Activated CD8-positive, alpha-beta memory T cell treated with anti-CD3 and anti-CD28 coated beads, Interleukin-2, amount 50 U/mL, for 24 hours (primary cell): ENCODE data around the gene ADARB2.
"Not testable (repeated sequence)": the region's sequence is repeated elsewhere in the genome, so short reads cannot be mapped to it uniquely, and the experiment has no call there.

Experiments
- DNase-seq: peaks from one replicate; pipeline ENCODE4 v3.0.0-alpha.2; 2020; ENCODE audit errors: extremely low read depth

The ADARB2 gene

DNA sequence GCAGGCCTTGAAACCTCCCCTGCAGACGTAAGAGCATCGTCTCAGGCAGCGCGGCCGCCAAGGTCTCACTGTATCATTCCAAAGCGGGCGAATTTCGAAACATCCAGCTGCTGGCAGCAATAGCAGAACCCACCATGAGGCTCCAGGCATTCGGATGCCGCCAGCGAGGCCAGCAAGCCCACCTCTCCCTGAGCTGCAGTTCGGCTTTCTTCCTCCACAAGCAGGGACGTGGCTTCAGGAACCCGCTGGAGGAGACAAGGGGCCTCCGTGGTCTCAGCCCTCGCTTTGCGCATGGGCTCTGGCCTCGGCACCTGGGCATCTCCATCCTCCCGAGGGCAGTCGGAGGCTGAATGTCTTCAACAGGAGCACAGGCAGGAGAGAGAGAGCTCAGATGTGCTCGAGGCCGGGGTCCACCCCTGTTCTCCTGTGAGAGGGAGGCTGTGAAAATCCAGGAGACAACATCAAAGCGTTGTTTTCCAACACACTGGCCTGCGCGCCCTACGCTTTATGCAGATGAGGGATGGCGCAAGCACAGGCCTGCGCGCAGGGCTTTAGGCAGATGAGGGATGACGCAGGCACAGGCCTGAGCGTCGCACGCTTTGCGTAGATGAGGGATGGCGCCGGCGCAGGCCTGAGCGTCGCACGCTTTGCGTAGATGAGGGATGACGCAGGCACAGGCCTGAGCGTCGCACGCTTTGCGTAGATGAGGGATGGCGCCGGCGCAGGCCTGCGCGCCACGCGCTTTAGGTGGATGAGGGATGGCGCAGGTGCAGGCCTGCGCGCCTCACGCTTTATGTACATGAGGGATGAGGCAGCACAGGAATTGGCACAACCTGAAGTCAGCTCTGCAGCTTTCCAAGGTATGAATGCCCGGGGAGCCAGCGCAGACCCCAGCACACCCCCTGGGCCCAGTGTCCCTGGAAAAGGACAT, 577.9 kb downstream of the ADARB2 start:
- no peak for DNase-seq

- DNase-seq: not testable (repeated sequence)
Observed at GRCh38 chr10:1158536-1158935, 578.8 kb downstream of the ADARB2 start.

DNA sequence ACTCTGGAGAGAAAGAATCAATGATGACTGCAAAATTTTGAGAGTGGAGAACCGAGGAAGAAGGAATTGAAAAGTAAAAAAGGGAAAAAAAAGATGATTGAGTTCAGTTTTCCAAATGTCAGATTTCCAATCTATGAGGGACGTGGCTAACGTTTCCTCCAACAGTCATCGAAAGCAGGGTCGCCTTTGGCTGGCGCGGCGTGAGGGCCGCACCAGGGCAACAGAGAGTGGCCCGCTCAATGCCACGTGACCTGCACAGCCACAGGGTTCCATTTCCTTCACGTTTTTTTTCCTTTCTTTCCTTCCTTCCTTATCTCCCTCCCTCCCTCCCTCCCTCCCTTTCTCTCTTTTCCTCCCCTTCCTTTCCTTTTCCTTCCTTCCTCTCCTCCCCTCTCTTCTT, 579.3 kb downstream of the ADARB2 start:
- DNase-seq: no peak

GRCh38 chr10:1157615-1157933, 579.8 kb downstream of the ADARB2 start:
- DNase-seq: no peak

GRCh38 chr10:1156921-1157614, 580.3 kb downstream of the ADARB2 start:
- DNase-seq: no peak

- DNase-seq: no peak
Observed at GRCh38 chr10:1156616-1156886, 580.8 kb downstream of the ADARB2 start.

DNA sequence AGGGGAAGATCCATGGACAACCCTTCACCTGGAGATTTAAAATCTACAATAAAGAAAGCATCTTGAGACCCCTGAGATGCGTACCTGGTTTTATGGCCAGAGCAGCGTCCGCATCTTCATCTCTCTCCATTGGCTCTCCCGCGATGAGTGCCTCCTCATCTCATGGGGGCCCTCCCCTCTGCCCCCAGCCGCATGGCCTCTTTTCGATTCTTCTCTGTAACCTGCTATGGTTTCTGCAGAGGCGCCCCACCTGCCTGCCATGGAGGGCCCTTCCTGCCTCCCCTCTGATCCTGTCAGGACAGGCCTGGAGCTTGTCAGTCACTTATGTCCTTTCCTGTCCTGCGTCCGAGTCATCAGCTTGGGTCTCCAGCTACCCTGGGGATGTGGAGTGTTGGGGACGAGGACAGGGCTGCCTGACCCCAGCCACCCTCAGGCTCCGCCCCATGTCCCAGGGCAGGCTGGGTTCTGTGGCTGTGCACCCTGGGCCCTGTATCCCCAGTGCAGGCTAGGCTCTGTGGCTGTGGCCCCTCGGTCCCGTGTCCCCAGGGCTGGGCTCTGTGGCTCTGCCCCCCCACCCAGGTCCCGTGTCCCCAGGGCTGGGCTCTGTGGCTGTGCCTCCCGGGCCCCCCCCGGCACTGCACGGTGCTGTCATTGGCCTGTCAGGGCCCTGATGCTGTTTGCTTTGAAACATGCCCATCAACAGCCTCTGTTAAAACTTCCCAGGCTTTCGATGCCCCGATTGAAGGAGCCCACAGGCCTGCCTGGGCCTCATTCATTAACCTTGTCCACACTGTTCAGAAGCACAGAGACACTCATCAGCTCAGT, 581.3 kb downstream of the ADARB2 start:
- no peak for DNase-seq

DNA sequence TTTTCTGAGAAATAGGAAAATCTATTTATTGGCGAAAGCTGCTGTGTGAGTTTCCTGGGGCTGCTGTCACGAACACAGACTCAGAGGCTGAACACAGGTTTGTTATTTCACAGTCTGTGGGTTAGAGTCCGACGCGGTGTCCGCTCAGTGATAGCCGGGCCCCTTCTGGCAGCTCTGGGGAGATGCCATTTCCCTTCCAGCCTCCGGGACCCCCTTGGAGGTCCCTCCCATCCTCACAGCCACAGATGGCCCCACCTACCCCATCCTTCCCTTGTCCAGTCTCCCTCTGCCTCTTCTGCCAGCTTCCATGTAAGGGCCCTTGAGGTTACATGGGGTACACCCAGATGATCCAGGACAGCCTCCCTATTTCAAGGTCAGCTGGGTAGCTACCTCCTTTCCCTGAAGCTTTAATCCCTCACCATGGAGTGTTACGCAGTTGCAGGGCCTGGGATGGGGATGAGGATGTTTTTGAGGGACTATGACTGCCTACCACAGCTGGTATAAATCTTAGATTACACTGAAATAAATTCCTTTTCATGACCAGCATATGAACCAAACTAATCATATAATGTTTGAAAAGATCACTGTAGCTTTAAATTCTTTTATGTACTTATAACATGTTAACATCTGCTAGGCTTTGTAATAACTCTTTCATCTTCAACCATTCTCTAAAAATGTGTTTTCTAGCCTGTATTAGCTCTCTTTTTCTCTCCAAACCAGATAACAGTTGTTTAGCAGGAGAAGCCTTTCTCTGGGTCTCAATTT, 582.6 kb downstream of the ADARB2 start:
- DNase-seq: no peak

- no peak for DNase-seq
Observed at GRCh38 chr10:1153805-1154351, 583.4 kb downstream of the ADARB2 start.

DNA sequence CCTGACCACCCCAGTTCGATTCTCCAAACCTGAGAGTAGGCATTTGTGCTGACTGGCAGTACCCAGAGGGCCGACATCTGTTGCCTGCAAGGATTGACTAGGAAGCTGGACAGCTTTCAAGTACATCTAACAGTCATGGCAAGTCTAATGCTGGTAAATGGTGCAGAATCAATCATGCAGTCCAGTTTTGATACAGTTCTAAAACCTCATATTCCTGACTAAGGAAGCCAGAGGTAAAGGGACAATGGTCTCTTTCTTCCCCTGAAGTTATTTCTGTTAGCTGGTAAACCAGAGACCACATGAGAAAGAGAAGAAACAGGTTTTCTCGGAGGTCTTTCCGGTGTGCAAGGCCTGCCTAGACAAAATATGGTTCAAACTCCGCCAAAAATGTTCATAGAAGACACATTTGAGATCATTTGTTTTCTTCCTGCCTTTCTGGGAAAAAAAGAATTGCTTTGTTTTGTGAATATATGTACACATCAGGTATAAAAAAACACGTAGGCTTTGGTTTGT, 584.0 kb downstream of the ADARB2 start:
- no peak for DNase-seq

DNA sequence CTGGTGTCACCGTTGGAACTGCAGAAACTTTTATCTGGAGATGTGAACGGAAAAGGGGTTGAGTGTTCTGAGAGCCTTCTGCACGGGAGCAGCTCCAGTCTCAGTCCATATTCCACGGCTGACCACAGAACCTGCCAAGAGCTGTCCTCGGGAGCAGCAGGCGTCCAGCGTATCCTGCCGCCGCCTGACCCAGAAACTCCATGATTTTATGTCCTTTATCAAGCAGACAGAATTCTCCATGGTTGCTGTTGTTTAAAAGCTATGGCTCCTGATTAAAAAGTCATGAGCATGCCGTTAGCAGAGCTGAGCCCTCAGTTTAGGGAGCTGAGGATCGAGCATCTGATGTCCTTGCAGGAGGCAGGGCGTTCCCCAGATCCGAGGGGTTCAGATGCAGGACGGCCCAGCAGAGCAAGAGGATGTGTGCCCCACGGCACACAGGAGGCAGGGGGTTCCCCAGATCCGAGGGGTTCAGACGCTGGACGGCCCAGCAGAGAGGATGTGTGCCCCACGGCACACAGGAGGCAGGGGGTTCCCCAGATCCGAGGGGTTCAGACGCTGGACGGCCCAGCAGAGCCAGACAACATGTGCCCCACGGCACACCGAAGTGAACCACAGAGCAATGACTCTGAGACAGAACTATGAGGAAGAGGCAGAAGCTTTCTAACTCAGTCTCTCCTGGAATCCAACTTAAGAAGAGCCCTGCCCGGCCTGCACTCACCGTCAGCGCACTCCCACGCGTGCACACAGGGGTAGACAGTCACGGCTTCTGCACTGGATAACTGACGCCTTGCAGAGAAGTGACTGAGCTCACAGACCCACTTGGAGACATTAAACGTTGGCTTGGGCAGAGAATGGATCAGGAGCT, 584.7 kb downstream of the ADARB2 start:
- DNase-seq: no peak

DNA sequence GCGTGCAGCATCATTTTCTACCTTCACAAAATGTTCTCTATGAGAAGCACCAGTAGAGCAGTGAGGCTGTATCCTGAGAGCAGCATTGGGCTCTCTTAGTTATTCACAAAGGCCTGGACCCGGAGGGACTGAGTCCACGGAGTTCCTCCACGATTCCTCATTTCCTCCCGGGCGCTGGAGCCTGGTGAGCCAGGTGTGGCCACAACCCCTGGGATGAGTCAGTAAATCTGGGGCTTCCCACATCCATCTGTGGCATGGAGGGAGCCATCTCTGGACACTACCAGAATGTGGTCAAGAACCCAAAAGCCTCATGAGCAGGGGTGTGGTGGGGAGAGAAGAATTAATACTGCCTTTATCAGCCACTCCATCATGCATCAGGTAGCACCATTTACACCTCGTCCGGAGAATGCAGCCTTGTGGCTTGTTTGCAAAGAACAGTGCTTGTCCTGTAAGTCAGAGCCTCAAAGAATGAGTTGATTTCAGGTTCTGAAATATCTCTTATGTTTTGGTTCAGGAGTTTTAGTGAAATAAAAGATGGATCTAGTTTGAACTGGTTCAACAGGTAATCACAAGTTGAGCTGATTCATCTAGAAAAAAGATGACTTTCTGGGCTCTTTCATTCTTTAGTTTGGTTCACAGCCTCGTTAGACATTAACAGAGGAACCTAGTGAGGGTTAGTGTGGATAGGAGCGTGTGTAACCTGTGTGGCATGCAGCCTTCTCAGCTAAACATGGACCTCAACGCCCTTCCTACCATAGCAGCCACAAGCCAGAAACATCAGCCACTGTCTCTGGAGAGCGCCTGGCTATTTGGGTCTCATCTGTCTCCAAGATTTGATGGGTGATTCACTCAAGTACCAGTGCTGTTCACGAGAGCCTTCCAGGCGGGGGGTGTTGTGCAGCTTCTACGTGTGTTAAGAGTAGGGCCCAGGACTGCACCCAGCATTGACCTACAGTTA, 586.0 kb downstream of the ADARB2 start:
- DNase-seq: no peak

DNA sequence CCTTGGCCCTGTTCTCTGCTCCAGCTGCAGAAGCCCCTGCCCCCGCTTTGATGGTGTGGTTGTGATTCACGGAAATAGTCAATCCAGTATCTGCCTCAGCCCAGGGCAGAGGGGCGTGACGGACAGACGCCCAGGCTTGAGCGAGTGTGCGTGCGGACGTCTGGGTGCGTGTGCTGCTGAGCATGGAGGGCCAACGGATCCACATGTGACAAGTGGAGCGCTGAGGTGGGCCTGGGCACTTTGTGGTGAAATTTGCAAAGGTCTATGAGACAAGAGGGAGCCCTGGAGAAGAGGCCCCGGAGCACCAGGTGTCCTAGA, 586.7 kb downstream of the ADARB2 start:
- DNase-seq: no peak

- DNase-seq: no peak
Observed at GRCh38 chr10:1149793-1150637, 587.3 kb downstream of the ADARB2 start.

GRCh38 chr10:1148855-1149605, 588.3 kb downstream of the ADARB2 start:
- DNase-seq: no peak

DNA sequence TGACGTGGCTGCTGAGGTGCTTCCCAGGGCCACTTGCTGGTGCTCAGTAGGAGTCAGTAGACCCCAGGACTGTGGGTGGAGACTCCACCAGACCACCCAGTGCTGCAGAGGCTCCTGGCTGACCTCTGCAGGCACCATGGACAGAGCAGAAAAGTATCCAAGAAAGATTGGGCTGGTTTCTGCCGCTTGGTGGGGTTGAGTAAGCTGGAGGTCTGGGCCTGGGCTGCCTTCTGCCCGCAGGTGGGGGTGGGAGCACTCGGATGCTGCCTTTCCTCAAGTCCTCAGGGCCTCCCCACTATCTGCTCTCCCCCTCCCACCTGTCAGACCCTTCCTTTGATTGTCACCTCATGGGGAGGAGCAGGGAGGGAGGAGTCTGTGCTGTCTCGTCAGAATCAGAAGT, 589.5 kb downstream of the ADARB2 start:
- no peak for DNase-seq

DNA sequence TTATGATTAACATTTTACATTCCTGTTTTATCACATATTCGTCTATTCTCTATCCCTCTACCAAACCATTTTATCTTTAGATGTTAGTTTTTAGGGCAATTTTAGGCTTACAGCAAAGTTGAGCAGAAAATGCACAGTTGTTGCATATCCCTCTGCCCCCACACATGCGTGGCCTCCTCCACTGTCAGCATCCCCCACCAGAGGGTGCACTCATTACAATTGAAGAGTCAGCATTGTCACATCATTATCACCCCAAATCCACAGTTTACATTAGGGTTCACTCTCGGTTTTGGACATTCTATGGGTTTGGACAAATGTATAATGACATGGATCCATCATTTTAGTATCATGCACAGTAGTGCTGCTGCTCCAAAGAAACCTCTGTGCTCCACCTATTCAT, 594.7 kb downstream of the ADARB2 start:
- no peak for DNase-seq

DNA sequence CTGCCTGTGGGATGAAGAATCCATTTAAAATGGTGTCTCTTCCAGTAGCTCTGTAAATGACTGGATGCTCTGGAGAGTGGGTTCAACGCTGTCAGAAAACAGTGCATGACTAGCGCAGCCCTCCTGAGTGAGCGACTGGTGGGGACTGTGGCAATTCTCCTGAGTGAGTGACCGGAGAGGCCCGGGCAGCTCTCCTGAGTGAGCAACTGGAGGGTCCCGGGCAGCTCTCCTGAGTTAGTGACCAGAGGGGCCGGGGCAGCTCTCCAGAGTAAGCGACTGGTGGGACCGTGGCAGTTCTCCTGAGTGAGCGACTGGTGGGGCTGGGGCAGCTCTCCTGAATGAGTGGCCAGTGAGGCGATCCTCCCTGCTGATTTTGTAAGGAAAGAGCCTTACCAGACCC, 595.6 kb downstream of the ADARB2 start:
- DNase-seq: no peak
